Measurements from ENCODE around the gene ADAMTS12.

DNA sequence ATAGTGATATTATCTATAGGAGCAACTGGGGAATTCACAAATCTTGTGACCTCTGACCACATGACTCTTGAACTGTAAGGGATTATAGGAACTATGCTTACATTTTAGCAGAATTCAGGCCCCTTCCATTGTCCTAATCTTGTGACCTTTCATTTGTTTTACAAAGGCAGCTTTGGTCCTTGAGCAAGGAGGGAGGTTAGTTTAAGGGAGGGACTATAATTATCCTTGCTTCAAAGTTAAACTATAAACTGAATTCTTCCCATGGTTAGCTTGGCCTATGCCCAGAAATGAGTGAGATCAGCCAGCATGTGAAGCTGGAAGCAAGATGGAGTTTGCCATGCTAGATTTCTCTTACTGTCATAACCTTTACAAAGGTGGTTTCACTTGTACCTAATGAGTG lies 399.8 kb downstream of the ADAMTS12 start:
- TF ChIP-seq, protein P1, sequence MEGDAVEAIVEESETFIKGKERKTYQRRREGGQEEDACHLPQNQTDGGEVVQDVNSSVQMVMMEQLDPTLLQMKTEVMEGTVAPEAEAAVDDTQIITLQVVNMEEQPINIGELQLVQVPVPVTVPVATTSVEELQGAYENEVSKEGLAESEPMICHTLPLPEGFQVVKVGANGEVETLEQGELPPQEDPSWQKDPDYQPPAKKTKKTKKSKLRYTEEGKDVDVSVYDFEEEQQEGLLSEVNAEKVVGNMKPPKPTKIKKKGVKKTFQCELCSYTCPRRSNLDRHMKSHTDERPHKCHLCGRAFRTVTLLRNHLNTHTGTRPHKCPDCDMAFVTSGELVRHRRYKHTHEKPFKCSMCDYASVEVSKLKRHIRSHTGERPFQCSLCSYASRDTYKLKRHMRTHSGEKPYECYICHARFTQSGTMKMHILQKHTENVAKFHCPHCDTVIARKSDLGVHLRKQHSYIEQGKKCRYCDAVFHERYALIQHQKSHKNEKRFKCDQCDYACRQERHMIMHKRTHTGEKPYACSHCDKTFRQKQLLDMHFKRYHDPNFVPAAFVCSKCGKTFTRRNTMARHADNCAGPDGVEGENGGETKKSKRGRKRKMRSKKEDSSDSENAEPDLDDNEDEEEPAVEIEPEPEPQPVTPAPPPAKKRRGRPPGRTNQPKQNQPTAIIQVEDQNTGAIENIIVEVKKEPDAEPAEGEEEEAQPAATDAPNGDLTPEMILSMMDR (IDR thresholded peaks at IDR 0.05) = no peak
- TF ChIP-seq ZFX (IDR thresholded peaks at IDR 0.05; ENCODE audit: borderline replicate concordance) = no peak
